Thoracic aorta (tissue), 2 donors: ENCODE results near the gene RELL2. TPM values are rescaled to one million over a fixed set of nuclear protein-coding genes. Genes with fewer than 3 reads are reported as not detected.

ENCODE experiments used
- ATAC-seq: fragments of 150-250 bp; one replicate; pipeline ENCODE4 v1.8.0; 2017; ENCODE audit warnings: low read depth; ENCODE audit not compliant: insufficient number of reproducible peaks, low FRiP score
- DNase-seq: peaks from one replicate; pipeline ENCODE4 v3.0.0-alpha.2; 2020; ENCODE audit warnings: low spot score
- H3K27ac ChIP-seq, 2 donors: fragments of 200-600 bp; sonication (generic); 1 replicate in 1 of 2; 2 replicates in 1 of 2; pipeline ENCODE4 v1.5.1; 2016; ENCODE audit warnings: mild to moderate bottlenecking in 2 of 2, moderate library complexity in 2 of 2
- H3K27me3 ChIP-seq: fragments of 200-600 bp; sonication (generic); replicated peaks from 2 replicates; pipeline ENCODE4 v1.6.0; 2016; ENCODE audit warnings: mild to moderate bottlenecking; ENCODE audit not compliant: insufficient read depth
- H3K36me3 ChIP-seq: fragments of 200-600 bp; sonication (generic); one replicate; pipeline ENCODE4 v1.5.1; 2016
- H3K4me1 ChIP-seq, 2 donors: fragments of 200-600 bp; sonication (generic); 1 replicate in 1 of 2; 2 replicates in 1 of 2; pipeline versions ENCODE4 v1.5.1 to v1.6.0; 2016; ENCODE audit warnings: low read depth in 2 of 2, mild to moderate bottlenecking in 1 of 2; ENCODE audit not compliant: control insufficient read depth in 1 of 2
- H3K4me3 ChIP-seq: fragments of 200-600 bp; sonication (generic); 2 replicates; pipeline ENCODE4 v1.5.1; 2016; ENCODE audit warnings: mild to moderate bottlenecking
- H3K9me3 ChIP-seq: fragments of 200-600 bp; sonication (generic); 2 replicates; pipeline ENCODE4 v1.5.1; 2016
- total RNA-seq, 2 donors: library from RNA; depleted of rRNA; stranded (reverse); fragments of >200 nt; gene quantifications; one replicate each; pipeline versions ENCODE4 v1.1.0 to v1.2.3, GENCODE V29; 2016
- TF ChIP-seq, protein P1 (sequence below): fragments of 200-600 bp; sonication (generic); IDR thresholded peaks from one replicate; pipeline ENCODE4 v1.5.1; 2019; ENCODE audit warnings: antibody characterized with exemption

The RELL2 gene
- total RNA-seq, 2 donors from 2014 or later: 1.6 to 3.2 TPM

DNA sequence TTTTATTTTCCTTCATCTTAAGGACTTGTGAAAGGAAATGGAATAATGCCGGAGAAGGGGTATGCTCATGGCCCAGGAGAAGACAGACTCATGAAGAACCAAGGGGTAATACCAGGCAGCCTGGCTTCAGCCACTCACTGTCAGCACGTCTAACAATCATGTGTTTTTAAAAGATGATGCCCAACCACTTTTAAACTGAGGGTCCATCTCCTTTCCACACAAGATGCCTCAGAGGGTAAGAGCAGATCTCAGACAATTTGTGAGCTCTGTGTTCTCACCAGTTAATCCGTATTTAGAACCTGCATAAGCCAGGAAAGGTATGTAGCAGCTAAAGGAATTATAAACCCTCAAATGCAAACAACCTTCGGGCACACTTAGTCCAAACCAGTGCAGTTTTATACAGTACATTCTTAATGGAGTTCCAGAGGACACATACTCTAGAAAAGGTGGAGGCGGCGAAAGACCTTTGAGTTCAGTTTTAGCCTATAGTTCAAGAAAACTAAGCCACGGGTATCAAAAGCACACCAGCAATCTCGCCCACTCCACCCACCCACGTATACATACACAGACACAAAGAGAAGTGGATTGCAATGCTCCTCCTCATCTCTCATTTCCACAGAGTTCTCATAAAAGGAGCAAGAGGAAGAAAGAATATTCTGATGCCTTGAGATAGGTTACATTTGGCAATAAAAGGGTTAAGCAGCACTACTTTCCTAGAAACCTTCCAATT, 20.6 kb upstream of the RELL2 start:
- TF ChIP-seq, protein P1, sequence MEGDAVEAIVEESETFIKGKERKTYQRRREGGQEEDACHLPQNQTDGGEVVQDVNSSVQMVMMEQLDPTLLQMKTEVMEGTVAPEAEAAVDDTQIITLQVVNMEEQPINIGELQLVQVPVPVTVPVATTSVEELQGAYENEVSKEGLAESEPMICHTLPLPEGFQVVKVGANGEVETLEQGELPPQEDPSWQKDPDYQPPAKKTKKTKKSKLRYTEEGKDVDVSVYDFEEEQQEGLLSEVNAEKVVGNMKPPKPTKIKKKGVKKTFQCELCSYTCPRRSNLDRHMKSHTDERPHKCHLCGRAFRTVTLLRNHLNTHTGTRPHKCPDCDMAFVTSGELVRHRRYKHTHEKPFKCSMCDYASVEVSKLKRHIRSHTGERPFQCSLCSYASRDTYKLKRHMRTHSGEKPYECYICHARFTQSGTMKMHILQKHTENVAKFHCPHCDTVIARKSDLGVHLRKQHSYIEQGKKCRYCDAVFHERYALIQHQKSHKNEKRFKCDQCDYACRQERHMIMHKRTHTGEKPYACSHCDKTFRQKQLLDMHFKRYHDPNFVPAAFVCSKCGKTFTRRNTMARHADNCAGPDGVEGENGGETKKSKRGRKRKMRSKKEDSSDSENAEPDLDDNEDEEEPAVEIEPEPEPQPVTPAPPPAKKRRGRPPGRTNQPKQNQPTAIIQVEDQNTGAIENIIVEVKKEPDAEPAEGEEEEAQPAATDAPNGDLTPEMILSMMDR: no peak
- ATAC-seq: no peak
- Histone ChIP-seq H3K4me1 (peaks cover 19 to 45% of the 10 kb centered on the region in 2 donors), H3K4me3 (peak overlapping the region; percentile 94), H3K27me3 (no peaks in the 10 kb centered on the region), H3K36me3 (peaks cover 3% of the 10 kb centered on the region), H3K27ac (peak overlapping the region in 1 of 2 donors; percentile 95), H3K9me3 (no peaks in the 10 kb centered on the region)
- no peak for DNase-seq

DNA sequence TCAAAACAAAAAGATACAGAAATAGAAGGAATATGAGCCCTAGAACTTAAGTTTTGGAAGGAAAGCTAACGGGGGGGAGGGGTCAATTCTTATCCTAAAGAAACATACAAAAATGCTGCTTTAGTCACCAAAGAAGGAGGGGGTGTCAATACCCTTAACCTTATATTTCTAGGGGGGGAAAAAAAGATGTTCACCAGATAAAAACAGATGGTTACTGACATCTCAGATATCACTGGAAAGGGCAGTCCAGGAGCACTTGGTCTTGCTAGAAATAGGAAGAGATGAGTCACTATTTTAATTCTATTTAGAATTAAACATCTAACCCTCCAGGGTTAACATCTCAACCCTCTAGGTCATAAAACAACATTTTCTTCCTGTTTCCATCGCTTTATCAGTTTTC, 19.7 kb upstream of the RELL2 start:
- peak overlapping the region; percentile 93 to 95 for H3K27ac ChIP-seq

DNA sequence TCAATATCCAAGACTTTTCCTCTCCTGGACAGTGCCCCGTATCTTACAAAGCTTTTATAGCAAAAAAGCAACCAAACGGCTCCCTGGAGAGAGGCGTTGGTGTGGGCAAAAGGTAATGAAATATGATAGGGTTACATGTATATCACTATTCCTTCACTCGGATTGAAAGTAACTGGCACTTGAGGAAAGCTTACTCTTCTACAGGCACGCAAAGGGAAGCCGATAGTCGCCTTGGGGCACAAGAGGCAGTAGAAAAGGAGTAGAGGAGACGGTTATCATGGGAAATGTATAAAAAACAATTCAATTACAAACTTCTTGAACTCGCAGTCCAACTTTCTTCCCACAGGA, 19.1 kb upstream of the RELL2 start:
- ATAC-seq (no peak), DNase-seq (no peak)
- no peaks in the 10 kb centered on the region for H3K27me3 ChIP-seq
- TF ChIP-seq, protein P1: no peak
- H3K4me3 ChIP-seq: peak overlapping the region; percentile 94
- H3K9me3 ChIP-seq: no peaks in the 10 kb centered on the region
- peak overlapping the region; percentile 93 to 95 for H3K27ac ChIP-seq
- peaks cover 19 to 45% of the 10 kb centered on the region in 2 donors for H3K4me1 ChIP-seq
- H3K36me3 ChIP-seq: peaks cover 18% of the 10 kb centered on the region

More for the DNA sequence above, 19.7 kb upstream of the RELL2 start:
- H3K36me3 ChIP-seq: peaks cover 13% of the 10 kb centered on the region
- TF ChIP-seq, protein P1: no peak
- no peaks in the 10 kb centered on the region for H3K27me3 ChIP-seq
- H3K4me3 ChIP-seq: peak overlapping the region; percentile 94
- peaks cover 19 to 45% of the 10 kb centered on the region in 2 donors for H3K4me1 ChIP-seq
- DNase-seq: no peak
- H3K9me3 ChIP-seq: no peaks in the 10 kb centered on the region
- no peak for ATAC-seq

DNA sequence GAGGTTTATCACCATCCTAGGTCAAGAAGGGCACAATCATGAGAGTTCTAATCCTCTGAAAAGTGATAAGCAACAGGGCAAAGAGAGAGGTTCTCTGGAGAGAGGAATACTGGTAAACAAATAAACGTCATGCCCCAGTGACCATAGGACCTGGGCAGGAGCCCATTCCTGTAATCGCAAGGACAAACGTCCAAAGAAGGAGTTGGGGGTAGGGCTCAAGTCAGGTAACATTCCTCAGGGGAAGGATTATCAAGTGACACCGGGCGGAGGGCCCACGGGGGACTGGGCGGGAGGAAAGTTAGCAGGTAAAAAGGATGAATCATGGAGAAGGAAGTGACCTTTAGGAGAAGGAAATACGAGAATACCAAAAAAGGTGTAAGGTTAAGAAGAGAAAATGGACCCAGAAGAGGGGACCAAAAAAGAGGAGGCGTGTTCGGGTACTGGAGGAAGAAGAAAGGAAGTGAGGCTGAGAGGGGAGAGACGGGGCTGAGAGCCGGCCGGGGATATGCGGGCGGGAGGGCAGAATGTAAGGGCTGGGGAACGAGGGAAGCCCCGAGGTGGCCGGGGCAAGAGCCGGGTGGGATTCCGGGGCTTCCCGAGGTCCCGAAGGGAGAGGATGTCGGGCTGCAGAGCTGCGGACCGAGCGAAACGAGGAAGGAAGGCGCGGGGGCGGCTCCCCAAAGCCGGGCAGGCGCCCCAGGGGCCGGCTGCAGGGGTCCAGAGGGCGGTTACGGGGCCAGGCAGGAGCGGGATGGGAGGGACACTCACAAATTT, 18.6 kb upstream of the RELL2 start:
- peaks cover 18 to 41% of the 10 kb centered on the region in 2 donors for H3K4me1 ChIP-seq
- H3K27ac ChIP-seq: peak overlapping the region; percentile 93 to 95
- ATAC-seq: no peak
- peaks cover 23% of the 10 kb centered on the region for H3K36me3 ChIP-seq
- DNase-seq: no peak
- H3K9me3 ChIP-seq: no peaks in the 10 kb centered on the region
- TF ChIP-seq, protein P1: no peak
- H3K4me3 ChIP-seq: peak overlapping the region; percentile 94
- H3K27me3 ChIP-seq: no peaks in the 10 kb centered on the region

GRCh38 chr5:141618804-141619554, 17.8 kb upstream of the RELL2 start, which contains the start of gene DIAPH1:
Gene DIAPH1 (minus strand): TSS chr5:141619000. CDS start chr5:141618914, 86 bp downstream.
- peaks cover 12 to 33% of the 10 kb centered on the region in 2 donors for H3K4me1 ChIP-seq
- H3K9me3 ChIP-seq: no peaks in the 10 kb centered on the region
- DNase-seq (peak; percentile 95), ATAC-seq (peak; percentile 93)
- peaks cover 27% of the 10 kb centered on the region for H3K36me3 ChIP-seq
- peak within 1 kb of the TSS; percentile 94 for H3K4me3 ChIP-seq
- H3K27ac ChIP-seq: peak within 1 kb of the TSS; percentile 93 to 95
- TF ChIP-seq, protein P1: peak; percentile 100
- no peaks in the 10 kb centered on the region for H3K27me3 ChIP-seq
